ENCODE data around the gene VASN.

VASN gene

DNA sequence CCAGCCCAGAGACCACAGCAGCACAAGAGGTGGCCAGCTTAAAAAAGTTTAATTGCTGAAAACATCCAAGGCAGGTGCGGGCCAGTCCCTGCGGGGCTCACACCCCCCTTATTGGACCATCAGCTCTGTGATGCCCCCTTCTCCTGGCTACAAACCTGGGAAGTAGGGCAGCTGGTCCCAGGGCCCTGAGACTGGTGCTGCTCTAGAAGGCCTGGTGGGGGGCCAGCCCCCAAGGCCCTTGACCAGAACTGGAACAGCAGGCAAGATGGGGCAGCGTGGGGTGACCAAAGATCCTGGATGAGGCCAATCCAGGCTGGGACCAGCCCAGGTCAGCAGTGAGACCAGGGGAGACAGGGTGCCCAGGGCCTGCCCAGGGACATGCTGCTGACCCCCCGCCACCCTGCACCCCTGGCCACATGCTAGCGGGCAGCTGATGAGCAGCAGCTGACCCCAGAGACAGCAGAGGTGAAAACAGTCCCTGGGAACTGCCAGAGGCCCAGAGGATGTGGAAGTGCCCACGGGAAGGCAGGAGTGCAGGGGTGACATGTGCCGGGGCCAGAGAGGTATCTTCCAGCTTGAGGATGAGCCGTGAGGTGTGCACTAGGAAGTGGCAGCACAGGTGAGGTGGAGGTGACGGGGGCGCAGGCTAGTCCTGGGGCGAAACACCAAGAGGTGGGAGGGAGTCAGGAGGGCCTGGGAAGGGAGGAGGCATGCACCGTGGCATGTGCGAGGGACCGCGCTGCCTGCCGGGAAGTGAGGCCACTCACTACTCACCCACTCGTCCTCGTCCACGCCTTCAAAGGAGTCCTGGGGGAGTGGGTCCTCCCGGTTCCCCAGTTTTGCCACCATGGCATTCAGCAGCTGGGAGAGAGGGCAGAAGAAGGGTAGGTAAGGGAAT, 16.9 kb upstream of the VASN start:
- no peak for DNase-seq

- no peak for DNase-seq
Measured at GRCh38 chr16:4356820-4357219, 14.8 kb upstream of the VASN start.

GRCh38 chr16:4358236-4358635, 13.4 kb upstream of the VASN start:
- no peak for DNase-seq

GRCh38 chr16:4358831-4359561, 12.7 kb upstream of the VASN start:
- peak; percentile 50 for DNase-seq

DNA sequence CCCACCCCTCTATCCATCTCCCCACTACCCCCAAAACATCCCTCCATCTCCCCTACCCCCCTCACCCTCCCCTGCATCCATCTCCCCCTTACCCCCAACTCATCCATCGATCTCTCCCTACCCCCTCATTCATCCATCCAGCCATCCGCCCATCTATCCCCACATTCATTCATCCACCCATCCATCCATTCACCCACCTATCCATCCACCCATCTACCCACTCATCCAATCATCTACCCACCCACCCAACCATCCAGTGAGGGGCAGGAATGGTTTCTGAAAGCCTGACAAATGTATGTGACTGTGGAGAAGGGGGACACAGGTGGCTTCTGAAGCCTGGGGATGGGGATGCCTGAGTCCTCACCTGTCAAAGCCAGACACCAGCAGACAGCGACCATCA, 11.7 kb upstream of the VASN start:
- DNase-seq: no peak

DNA sequence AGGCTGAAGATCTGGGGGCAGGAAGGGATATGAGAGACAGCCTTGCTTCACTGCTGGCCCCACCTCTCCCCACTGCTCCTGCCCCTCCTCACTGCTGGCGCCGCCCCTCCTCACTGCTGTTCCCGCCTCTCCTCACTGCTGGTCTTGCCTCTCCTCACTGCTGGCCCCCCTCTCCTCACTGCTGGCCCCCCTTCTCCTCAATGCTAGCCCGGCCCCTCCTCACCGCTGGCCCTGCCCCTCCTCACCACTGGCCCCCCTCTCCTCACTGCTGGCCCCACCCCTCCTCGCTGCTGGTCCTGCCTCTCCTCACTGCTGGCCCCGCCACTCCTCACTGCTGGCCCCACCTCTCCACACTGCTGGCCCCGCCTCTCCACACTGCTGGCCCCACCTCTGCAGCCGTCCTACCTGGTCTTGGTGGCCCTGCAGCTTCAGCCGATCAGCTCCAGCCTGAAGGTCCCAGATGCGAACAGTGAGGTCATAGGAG, 11.1 kb upstream of the VASN start:
- DNase-seq: no peak

DNA sequence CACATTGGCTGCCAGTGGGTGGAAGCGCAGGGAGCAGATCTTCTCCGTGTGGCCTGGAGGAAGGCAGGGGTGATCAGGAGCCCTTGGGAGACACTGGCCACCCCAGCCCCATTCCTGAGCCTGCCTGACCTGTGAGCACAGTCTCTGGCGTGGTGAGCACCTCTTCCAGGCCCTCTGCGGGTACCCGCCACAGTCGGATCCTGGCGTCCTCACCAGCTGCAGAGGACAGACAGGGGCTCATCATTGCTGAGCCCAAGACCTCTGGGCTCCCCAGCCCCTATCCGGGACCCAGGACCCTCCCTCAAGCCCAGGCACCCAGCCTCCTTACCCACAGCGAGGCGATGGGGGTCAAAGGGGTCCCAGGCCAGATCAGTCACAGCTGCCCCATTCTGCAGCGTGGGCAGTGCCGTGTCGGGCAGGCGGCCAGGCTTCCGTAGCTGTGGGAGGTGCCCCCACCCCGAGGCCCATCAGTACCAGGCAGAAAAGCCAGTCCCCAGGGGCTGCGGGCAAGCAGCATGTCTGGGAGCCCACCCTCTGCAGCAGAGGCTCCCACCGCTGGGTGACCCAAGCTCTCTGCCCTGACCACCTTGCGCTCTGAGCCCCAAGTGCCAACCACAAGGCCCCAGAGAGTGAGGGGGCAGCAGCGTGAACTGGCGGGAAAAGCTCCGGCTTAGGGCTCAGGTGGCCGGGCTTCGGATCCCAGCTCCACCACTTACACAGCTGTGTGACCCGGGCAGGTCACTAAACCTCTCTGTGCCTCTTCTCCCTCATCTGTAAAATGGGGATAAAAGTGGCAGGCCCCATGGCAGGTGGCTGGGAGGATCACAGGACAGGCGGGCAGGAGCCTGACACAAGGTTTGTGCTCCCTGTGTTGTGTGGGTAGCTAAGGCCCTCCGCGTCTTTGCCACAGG, 10.4 kb upstream of the VASN start:
- no peak for DNase-seq

GRCh38 chr16:4361944-4362311, 9.7 kb upstream of the VASN start:
- DNase-seq: no peak

- no peak for DNase-seq
Measured at GRCh38 chr16:4362476-4363135, 9.0 kb upstream of the VASN start.

DNA sequence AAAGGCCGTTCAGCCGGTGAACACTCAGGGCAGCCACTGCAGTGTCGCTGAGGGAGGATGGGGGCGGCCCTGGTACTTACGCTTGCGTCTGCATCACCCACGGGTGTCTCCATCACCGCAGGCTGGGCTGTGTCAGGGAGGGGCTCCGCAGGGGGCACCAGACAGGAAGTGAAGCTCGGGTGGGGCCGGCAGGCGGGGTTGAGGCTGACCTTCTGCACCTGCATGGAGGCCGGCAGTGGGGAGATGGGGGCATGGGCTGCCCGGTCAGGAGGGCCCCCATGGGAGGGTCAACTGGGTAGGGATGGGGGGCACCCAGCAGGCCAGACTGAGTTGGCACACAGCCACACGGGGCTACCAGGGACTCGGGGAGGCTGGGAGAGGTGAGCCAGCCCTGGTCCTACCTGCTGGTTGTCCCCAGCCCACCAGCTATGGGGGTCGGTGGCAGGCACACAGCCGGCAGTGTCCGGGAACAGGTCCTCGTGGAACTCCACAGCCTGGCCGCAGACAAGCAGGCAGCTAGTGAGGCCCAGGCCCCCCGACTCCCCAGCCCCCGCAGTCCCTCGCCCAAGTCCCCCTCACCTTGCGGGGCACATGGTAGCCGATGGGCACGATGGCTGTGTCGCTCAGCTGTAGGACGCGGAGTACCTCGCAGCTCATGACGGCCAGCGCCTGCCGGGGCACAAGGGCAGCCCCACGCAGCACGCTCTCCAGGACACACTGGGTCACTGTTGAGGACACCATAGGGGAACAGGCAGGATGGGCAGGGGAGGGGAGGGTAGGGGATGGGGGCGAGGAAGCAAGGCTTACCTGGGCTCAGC, 7.2 kb upstream of the VASN start:
- DNase-seq: no peak

GRCh38 chr16:4365014-4365406, 6.6 kb upstream of the VASN start:
- no peak for DNase-seq

DNA sequence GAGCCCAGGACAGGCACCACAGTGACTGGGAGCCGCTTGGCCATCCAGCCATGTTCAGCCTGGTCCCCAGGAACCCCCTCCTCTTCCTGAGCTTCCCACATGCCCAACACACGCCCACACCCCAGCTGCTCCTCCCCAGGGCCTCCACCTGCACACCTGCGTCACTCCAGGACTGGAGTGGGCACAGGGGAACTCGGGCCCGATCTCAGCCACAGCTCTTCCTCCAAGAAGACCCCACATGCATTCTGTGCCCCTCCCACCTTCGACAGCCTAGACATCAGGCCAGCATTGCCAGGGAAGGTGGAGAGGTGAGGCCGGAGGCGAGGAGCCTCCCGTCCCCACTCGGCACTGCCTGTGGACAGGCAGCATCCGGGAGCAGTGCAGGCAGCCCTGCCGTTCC, 6.0 kb upstream of the VASN start:
- no peak for DNase-seq

DNA sequence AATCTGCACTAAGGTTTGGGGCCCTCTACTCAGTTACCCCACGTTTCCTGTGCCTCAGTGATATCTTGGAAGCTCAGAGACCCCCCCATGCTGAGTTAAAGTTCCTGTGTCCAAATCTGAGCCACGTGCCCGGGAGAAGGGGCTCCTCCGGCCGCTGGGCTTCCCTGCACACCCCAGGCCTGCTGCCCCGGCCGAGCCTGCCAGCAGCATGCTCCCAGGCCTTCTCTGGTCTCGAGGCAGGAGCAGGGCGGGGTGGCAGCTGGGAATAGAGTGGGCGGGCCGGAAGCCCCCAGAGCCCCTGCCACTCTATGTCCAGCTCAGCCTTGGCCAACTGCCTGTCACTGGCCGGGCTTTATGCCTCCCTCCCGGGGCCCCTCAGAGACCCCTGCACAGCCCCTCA, 5.6 kb upstream of the VASN start:
- no peak for DNase-seq

- DNase-seq: no peak
Measured at GRCh38 chr16:4367393-4367856, 4.2 kb upstream of the VASN start.

GRCh38 chr16:4369007-4369733, 2.5 kb upstream of the VASN start:
- no peak for DNase-seq

GRCh38 chr16:4370151-4370550, 1.5 kb upstream of the VASN start:
- no peak for DNase-seq

DNA sequence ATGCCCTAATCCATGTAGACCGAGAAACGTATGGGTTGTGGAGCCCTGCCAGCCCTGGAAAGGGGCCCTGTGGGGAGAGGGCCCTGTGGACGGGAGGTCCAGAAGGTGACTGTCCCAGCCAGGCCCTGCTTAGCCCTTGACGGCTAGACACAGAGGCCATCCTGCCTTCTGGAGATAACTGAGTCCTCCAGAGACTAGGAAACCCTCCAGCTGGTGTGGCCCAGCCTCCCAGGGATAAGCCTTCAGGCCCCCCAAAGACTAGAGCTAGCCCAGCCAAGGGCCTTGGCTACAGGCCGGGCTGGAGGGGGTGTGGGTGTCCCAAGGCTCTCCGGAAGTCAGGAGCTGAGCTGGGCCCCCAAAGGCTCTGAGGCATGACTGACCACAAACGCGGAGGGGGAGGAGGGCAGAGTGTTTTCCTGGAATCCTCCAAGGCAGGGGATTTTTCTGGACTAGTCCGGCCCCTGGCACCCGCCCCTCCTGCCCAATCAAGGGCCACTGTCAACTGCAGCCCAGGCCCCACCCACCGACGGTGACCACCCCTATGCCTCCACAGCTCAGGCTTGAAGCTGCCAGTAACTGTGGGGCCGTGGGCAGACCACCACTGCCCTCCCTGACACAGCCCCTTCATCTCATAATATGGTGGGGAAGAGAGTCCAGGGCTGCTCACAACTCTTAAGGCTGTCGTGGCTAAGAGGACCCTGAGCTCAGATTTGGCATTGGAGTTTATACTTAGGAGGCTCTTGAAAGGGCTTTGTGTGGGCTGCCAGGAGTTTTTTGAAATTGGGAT, 885 bp upstream of the VASN start:
- no peak for DNase-seq

GRCh38 chr16:4372001-4372577, 441 bp downstream of the VASN start:
- no peak for DNase-seq

DNA sequence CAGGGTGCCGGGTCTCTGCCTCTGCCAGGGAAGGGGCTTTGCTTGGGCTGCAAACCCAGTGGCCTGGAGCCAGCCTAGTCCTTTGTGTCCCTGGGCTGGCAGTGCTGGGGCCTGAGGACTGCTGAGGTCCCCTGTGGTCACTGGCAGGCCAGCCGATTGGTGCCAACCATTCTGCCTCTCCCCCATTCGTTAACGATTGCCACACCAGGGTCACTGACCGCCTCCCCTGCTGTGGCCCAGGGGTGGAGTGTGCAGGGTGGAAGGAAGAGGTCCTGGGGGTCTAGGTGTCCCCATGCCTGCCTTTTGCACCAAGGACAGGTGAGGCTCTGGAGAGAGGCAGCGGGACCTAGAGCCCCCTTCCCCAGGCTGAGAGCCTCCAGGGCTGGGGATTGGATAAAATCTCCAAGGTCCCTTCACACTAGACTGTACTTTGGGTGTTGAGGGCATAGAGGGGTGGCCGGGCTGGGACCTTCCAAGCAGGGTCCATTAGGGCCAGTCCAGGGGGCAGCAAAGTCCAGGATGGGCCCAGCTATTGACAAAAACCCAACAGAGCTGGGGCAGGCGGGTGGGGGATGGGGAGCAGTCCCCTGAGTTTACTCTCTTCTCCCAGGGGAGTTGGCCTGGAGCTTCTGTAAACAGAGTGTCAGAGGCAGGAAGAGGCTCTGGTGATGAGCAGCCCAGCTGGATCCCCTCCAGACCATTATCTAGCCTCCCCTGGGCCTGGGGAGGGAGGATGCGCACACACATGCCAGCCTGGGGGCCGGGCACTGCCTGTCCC, 1.1 kb downstream of the VASN start:
- DNase-seq: no peak
